GM21825 (cell line): Measurements from ENCODE around the gene C7.
"Not testable (repeated sequence)": the region's sequence is repeated elsewhere in the genome, so short reads cannot be mapped to it uniquely, and the experiment has no call there.

Experiments
- ATAC-seq: cut with Tn5 transposase; IDR thresholded peaks from one replicate; pipeline ENCODE4 v1.9.1; 2021; ENCODE audit warnings: mild to moderate bottlenecking, moderate library complexity; ENCODE audit not compliant: unreplicated experiment

C7 gene

GRCh38 chr5:40909264-40909663 is at the start of gene C7:
Gene C7 (plus strand): TSS chr5:40909497. CDS start chr5:40909611, 114 bp downstream.
- ATAC-seq = no peak

- no peak for ATAC-seq
Measured at GRCh38 chr5:40860711-40861110, 48.6 kb upstream of the C7 start.

- ATAC-seq = not testable (repeated sequence)
Measured at GRCh38 chr5:40865004-40865403, 44.3 kb upstream of the C7 start.

GRCh38 chr5:40866844-40867243 is 42.5 kb upstream of the C7 start:
- ATAC-seq = no peak

- ATAC-seq = no peak
Measured at GRCh38 chr5:40869384-40869783, 39.9 kb upstream of the C7 start.

GRCh38 chr5:40871177-40871576 is 38.1 kb upstream of the C7 start:
- no peak for ATAC-seq

GRCh38 chr5:40872253-40872652 is 37.0 kb upstream of the C7 start:
- ATAC-seq = not testable (repeated sequence)

- ATAC-seq = no peak
Measured at GRCh38 chr5:40873286-40873880, 35.9 kb upstream of the C7 start.

GRCh38 chr5:40875958-40876357 is 33.3 kb upstream of the C7 start:
- no peak for ATAC-seq

- no peak for ATAC-seq
Measured at GRCh38 chr5:40877371-40877988, 31.8 kb upstream of the C7 start.

GRCh38 chr5:40879163-40879942 is 29.9 kb upstream of the C7 start:
- ATAC-seq = no peak

GRCh38 chr5:40882291-40882690 is 27.0 kb upstream of the C7 start:
- no peak for ATAC-seq

GRCh38 chr5:40883051-40883450 is 26.2 kb upstream of the C7 start:
- not testable (repeated sequence) for ATAC-seq

GRCh38 chr5:40895440-40896425 is 13.6 kb upstream of the C7 start:
- ATAC-seq = not testable (repeated sequence)

GRCh38 chr5:40904205-40904993 is 4.9 kb upstream of the C7 start:
- peak; percentile 83 for ATAC-seq

- ATAC-seq = no peak
Measured at GRCh38 chr5:40904994-40905306, 4.3 kb upstream of the C7 start.

GRCh38 chr5:40906351-40906751 is 2.9 kb upstream of the C7 start:
- no peak for ATAC-seq

- no peak for ATAC-seq
Measured at GRCh38 chr5:40909723-40910122, 426 bp downstream of the C7 start.

GRCh38 chr5:40911266-40911665 is 2.0 kb downstream of the C7 start:
- no peak for ATAC-seq

- no peak for ATAC-seq
Measured at GRCh38 chr5:40914835-40915234, 5.5 kb downstream of the C7 start.
